Effector memory CD4-positive, alpha-beta T cell (primary cell): ENCODE results near the gene PNLIPRP1.

Experiments used
- DNase-seq, 3 donors: peaks; one replicate each; pipeline ENCODE4 v3.0.0-alpha.2; 2020
- H3K27ac ChIP-seq: 2 replicates; pipeline ENCODE4 v1.7.0; 2013; ENCODE audit warnings: mild to moderate bottlenecking, low read length, moderate library complexity; ENCODE audit not compliant: insufficient read depth, poor library complexity, severe bottlenecking
- H3K27me3 ChIP-seq: replicated peaks from 2 replicates; pipeline ENCODE4 v1.7.0; 2013; ENCODE audit warnings: mild to moderate bottlenecking, low read length; ENCODE audit not compliant: insufficient read depth, control insufficient read depth, poor library complexity, severe bottlenecking
- H3K36me3 ChIP-seq: 2 replicates; pipeline ENCODE4 v1.7.0; 2013; ENCODE audit warnings: mild to moderate bottlenecking, low read length, moderate library complexity; ENCODE audit not compliant: control insufficient read depth, insufficient read depth
- H3K4me1 ChIP-seq: 2 replicates; pipeline ENCODE4 v1.7.0; 2013; ENCODE audit warnings: low read length, mild to moderate bottlenecking; ENCODE audit not compliant: control insufficient read depth, insufficient read depth, poor library complexity, severe bottlenecking
- H3K4me3 ChIP-seq: 2 replicates; pipeline ENCODE4 v1.7.0; 2013; ENCODE audit warnings: low read length, low read depth, mild to moderate bottlenecking; ENCODE audit not compliant: insufficient read depth, poor library complexity, severe bottlenecking
- H3K9me3 ChIP-seq: 2 replicates; pipeline ENCODE4 v1.7.0; 2013; ENCODE audit warnings: mild to moderate bottlenecking, low read length, moderate library complexity; ENCODE audit not compliant: control insufficient read depth

Gene PNLIPRP1

DNA sequence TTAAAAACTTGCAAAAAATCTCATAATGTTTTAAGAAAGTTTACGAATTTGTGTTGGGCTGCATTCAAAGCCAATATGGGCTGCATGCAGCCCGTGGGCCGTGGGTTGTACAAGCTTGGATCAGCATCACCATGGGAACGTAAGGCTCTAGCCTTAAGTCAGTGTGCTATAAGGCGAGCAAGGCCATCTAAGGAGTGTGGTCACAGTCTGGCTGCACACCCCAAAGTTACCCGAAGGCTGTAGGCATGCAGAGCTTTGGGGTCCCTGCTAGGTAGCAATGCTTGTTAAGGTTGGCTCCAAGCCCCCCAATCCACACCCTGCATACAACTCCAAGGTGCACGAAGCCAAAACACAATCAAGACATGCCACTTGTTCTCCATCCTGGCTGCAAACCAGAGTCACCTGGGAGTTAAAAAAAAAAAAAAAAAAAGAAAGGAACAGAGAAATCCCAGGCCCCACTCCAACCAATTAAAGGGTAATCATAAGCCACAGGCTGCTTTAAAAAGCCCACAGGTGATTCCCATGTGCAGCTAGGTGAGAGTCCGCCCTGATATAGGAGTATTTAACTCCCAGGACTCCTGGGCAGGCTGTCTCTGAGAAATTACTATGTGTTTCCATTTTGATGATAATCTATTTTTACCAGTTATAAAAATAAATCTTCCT is 21.5 kb downstream of the PNLIPRP1 start:
- no peak overlapping the region for H3K4me3 ChIP-seq
- H3K9me3 ChIP-seq: no peaks in the 10 kb centered on the region
- no peak overlapping the region for H3K27ac ChIP-seq
- DNase-seq: no peak
- no peaks in the 10 kb centered on the region for H3K4me1 ChIP-seq
- no peaks in the 10 kb centered on the region for H3K27me3 ChIP-seq
- no peaks in the 10 kb centered on the region for H3K36me3 ChIP-seq

DNA sequence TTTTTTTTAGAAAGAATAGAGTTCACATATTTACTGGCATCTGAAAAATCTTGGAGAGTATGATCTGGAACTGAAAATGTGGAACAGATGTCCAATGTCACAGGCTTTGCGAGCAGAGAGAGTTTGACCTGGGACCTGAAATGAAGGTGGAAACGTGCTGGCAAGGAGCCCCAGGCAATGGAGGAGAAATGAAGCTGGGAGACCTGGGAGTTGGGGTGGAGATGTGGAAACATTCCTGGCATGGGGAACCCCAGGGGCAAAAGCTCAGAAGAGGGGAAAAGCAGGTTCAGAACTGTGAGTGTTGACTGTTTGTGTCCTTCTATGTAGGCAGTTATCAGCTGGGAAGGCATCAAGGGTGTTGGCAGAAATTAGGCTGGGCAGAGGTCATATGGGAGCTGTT is 22.7 kb downstream of the PNLIPRP1 start:
- H3K27ac ChIP-seq: no peak overlapping the region
- H3K9me3 ChIP-seq: no peaks in the 10 kb centered on the region
- no peaks in the 10 kb centered on the region for H3K27me3 ChIP-seq
- no peak overlapping the region for H3K4me3 ChIP-seq
- no peaks in the 10 kb centered on the region for H3K4me1 ChIP-seq
- DNase-seq: no peak
- no peaks in the 10 kb centered on the region for H3K36me3 ChIP-seq

DNA sequence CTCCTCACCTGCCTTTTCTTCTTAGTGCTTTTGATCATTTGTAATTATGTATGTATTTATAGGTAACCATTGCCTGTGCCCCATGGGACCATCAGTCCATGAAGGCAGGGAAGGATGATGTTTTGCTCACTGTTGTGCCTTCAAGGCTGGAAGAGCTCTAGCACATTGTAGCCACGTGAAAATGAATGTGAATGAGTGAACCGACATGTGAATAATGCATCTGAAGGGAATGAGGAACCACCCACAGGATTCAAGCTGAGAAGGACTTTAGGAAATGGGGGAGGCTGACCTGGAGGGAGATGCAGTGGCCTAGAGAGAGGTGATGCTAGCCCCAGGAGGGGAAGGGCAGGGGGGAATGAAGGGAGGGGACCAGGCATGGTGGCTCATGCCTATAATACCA is 24.0 kb downstream of the PNLIPRP1 start:
- Histone ChIP-seq H3K27me3 (no peaks in the 10 kb centered on the region), H3K4me3 (no peak overlapping the region), H3K36me3 (no peaks in the 10 kb centered on the region), H3K27ac (no peak overlapping the region), H3K9me3 (no peaks in the 10 kb centered on the region), H3K4me1 (no peaks in the 10 kb centered on the region)
- no peak for DNase-seq

DNA sequence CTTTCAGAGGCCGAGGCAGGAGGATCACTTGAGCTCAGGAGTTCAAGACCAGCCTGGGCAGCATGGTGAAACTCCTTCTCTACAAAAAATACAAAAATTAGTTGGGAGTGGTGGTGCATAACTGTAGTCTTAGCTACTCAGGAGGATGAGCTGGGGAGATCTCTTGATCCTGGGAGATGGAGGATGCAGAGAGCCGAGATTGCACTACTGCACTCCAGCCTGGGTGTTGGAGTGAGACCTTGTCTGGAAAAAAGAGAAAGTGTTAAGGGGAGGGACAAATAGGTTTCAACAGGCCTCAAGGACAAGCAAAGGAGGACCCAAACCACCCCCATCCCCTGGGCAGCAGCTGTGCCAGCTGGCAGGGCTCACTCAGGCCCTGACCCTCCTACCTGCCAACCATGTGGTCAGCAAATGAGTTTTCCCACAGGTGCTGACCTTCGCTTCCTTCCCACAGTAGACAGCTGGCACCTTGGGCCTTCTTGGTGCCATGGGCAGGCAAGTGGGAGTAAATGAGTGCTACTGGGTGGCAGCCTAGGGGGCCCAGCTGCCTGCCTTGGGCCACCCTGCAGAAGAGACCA is 24.5 kb downstream of the PNLIPRP1 start:
- no peak for DNase-seq
- Histone ChIP-seq H3K4me3 (no peak overlapping the region), H3K27me3 (no peaks in the 10 kb centered on the region), H3K9me3 (no peaks in the 10 kb centered on the region), H3K36me3 (no peaks in the 10 kb centered on the region), H3K4me1 (no peaks in the 10 kb centered on the region), H3K27ac (no peak overlapping the region)

DNA sequence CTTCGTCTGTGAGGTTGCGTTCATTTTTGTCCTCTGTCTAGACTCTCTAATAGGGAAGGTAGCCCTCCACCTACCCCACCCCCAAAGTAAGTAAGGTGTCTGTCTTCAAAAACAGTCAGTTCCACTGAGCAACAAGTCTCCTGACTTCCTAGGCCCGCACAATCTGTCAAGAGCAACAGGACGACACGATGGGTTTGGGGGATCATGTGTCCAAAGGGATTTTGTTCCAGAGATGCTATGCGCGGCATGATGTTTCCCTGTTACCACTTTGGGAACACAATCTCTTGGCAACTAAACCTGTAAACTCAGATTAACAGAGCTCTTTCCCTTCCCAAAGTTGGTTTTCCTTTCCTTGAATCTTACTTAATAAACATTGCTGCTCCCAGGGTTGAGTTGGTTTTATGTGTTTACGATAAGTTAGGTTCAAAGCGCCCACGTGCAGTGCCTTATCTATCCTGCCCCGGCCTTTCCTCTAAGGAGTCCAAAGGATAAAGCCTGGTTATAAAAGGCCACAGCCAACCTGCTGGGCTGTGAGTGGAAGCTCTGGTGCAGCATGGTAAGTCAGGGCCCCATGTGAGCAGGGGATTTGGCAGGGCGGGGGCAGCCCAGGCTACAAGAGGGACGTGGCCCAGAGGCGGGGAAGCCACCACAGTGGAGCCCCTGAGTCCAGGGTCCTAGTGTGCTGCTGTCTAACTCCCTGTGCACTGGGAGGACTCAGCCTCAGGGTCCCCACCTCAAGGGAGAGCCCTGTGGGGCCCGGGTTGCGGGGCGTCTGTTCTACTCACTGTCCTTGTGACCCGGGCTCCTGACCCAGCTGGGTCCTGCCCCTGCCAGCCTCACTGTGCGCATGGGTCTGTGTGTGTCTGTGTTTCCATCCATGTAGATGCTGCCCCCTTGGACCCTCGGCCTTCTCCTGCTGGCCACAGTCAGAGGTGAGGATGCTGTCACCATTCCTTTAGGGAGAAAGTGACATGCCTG is 30.0 kb downstream of the PNLIPRP1 start, which contains the start of gene PNLIPRP2:
Gene PNLIPRP2, plus strand, starts transcription at position 531 of the 978 bp plus-strand sequence.
- Histone ChIP-seq H3K4me3 (no peak within 1 kb of the TSS), H3K27me3 (no peaks in the 10 kb centered on the region), H3K27ac (no peak within 1 kb of the TSS), H3K36me3 (no peaks in the 10 kb centered on the region), H3K4me1 (no peaks in the 10 kb centered on the region), H3K9me3 (no peaks in the 10 kb centered on the region)
- DNase-seq: no peak

DNA sequence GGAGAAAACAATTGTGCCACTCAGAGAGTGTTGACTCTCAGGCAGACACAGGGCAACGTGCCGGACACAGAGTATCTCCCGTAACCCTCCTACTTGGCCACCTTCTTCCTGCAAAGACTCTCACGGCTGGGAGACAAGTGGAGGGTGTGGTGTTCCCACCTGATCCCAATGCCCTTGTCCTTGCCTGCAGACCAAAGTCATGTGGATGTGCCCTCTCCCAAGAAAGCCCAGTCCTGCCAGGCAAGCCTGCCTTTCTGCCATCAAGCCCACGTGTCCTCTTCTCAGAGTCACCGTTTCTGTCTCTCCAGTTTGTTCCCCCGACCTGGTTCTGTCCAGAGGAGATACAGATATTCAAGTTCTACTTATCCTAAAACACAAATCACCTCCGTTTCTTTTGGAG is 30.7 kb downstream of the PNLIPRP1 start:
- H3K4me3 ChIP-seq: no peak overlapping the region
- DNase-seq: no peak
- no peaks in the 10 kb centered on the region for H3K36me3 ChIP-seq

DNA sequence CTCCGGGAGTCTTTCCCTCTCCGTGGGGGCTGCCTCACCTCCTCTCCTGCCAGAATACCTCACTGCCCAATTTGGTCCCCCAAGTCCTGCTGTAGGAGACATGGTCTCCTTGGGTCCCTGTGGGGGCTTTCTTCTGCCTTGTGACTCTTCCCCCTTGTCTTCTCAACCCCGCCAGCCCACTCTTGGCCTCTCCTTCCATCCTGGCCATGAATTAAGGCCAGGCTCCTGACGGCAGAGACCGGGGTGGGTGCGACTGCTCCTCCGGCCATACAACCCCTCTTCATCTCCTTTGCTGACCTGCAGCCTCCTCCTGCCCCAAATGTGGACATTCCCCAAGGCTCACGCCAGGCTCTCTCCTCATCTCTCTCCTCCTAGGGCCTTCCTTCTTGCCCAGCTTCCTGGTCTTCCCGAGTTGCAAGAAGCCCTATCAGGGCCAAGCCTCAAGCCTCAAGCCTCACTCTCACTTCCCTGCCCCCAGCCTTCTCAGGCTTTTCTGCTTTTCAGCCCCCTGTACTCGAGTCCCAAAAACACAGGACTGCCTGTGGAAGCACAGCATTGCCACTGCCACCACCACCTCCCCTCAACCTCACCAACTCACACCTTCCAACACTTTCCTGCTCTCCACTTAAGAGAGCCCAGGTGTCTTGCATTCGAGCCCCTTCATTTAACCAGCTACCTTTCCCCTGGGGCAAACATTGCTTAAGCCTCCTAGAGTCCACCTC is 31.3 kb downstream of the PNLIPRP1 start:
- no peak for DNase-seq
- Histone ChIP-seq H3K27ac (no peak overlapping the region), H3K4me1 (no peaks in the 10 kb centered on the region), H3K27me3 (no peaks in the 10 kb centered on the region), H3K4me3 (no peak overlapping the region), H3K9me3 (no peaks in the 10 kb centered on the region), H3K36me3 (no peaks in the 10 kb centered on the region)

More for the DNA sequence above, 30.7 kb downstream of the PNLIPRP1 start:
- no peaks in the 10 kb centered on the region for H3K27me3 ChIP-seq
- no peaks in the 10 kb centered on the region for H3K4me1 ChIP-seq
- no peak overlapping the region for H3K27ac ChIP-seq
- no peaks in the 10 kb centered on the region for H3K9me3 ChIP-seq

DNA sequence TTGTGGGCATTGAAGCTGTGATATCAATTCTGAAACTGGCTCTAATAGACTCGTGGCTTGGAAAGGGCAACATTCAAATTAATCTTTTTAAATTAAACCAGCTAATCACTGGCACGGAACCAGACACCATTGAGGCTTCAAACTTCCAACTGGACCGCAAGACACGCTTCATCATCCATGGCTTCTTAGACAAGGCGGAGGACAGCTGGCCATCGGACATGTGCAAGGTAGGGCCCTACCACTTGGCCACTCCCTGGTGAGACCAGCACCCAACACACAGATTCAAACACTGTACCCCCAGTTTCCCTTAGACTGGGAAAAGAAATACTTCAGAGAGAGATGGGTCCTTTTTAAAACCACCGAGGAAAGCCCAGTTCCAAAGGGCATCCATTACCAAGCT is 35.1 kb downstream of the PNLIPRP1 start:
- DNase-seq: no peak
- Histone ChIP-seq H3K36me3 (no peaks in the 10 kb centered on the region), H3K27me3 (no peaks in the 10 kb centered on the region), H3K9me3 (no peaks in the 10 kb centered on the region), H3K4me1 (no peaks in the 10 kb centered on the region), H3K27ac (no peak overlapping the region), H3K4me3 (no peak overlapping the region)

DNA sequence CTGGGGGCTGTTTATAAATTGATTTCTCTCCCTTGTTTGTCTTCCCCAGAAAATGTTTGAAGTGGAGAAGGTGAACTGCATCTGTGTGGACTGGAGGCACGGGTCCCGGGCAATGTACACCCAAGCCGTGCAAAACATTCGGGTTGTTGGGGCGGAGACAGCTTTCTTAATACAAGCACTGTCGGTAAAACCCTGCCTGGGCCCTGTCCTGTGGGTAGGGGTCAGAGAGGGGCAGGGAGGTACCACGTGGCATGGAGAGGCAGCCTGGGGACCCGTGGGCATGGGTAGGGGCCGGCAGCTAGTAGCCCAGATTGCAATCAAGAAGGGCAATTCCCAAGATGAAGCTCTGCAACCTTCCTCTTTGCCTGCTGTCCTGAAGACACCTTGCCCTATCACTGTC is 36.1 kb downstream of the PNLIPRP1 start:
- Histone ChIP-seq H3K27me3 (no peaks in the 10 kb centered on the region), H3K27ac (no peak overlapping the region), H3K4me3 (no peak overlapping the region), H3K4me1 (no peaks in the 10 kb centered on the region), H3K9me3 (no peaks in the 10 kb centered on the region), H3K36me3 (no peaks in the 10 kb centered on the region)
- DNase-seq: no peak
